Cerebellar nuclear complex (tissue), 1 donor: ENCODE results near the gene COL21A1.

ENCODE experiments used
- DNase-seq, 2 experiments: peaks; one replicate each; lab custom pipeline; 2025; lab: John Stamatoyannopoulos, UW

COL21A1 gene

GRCh38 chr6:56187686-56188085 lies 59.7 kb downstream of the COL21A1 start:
- DNase-seq: no peak

- no peak for DNase-seq
These were observed 70.6 kb downstream of the COL21A1 start for GRCh38 chr6:56176741-56177140.

GRCh38 chr6:56173228-56173627 lies 74.2 kb downstream of the COL21A1 start:
- DNase-seq: no peak

GRCh38 chr6:56172144-56172543 lies 75.2 kb downstream of the COL21A1 start:
- DNase-seq: no peak

GRCh38 chr6:56169366-56169765 lies 78.0 kb downstream of the COL21A1 start:
- DNase-seq: no peak

- DNase-seq: no peak
These were observed 78.8 kb downstream of the COL21A1 start for GRCh38 chr6:56168596-56168995.

GRCh38 chr6:56162081-56162480 lies 85.3 kb downstream of the COL21A1 start:
- DNase-seq: no peak

GRCh38 chr6:56160489-56160888 lies 86.9 kb downstream of the COL21A1 start:
- no peak for DNase-seq

GRCh38 chr6:56158571-56158970 lies 88.8 kb downstream of the COL21A1 start:
- no peak for DNase-seq

- no peak for DNase-seq
These were observed 90.7 kb downstream of the COL21A1 start for GRCh38 chr6:56156643-56157042.

- no peak for DNase-seq
These were observed 91.7 kb downstream of the COL21A1 start for GRCh38 chr6:56155634-56156141.

GRCh38 chr6:56154076-56154475 lies 93.3 kb downstream of the COL21A1 start:
- no peak for DNase-seq

- no peak for DNase-seq
These were observed 94.8 kb downstream of the COL21A1 start for GRCh38 chr6:56152611-56153010.

- DNase-seq: no peak
These were observed 95.7 kb downstream of the COL21A1 start for GRCh38 chr6:56151609-56152224.

- no peak for DNase-seq
These were observed 98.7 kb downstream of the COL21A1 start for GRCh38 chr6:56148488-56149186.

- DNase-seq: no peak
These were observed 99.6 kb downstream of the COL21A1 start for GRCh38 chr6:56147766-56148165.

- DNase-seq: no peak
These were observed 101.3 kb downstream of the COL21A1 start for GRCh38 chr6:56146086-56146485.

- no peak for DNase-seq
These were observed 101.8 kb downstream of the COL21A1 start for GRCh38 chr6:56145616-56146015.

GRCh38 chr6:56144538-56145324 lies 102.6 kb downstream of the COL21A1 start:
- no peak for DNase-seq

- DNase-seq: no peak
These were observed 103.6 kb downstream of the COL21A1 start for GRCh38 chr6:56143796-56144195.

GRCh38 chr6:56140090-56140489 lies 107.3 kb downstream of the COL21A1 start:
- no peak for DNase-seq

- no peak for DNase-seq
These were observed 131.7 kb downstream of the COL21A1 start for GRCh38 chr6:56115715-56116114.

GRCh38 chr6:56109149-56109548 lies 138.2 kb downstream of the COL21A1 start:
- DNase-seq: no peak
